Keratinocyte (primary cell): ENCODE measurements around the gene PLA2G2C. TPM values are rescaled to one million over a fixed set of nuclear protein-coding genes. Genes with fewer than 3 reads are reported as not detected.

ENCODE experiments used
- DNase-seq: peaks from one replicate; pipeline ENCODE4 v3.0.0-alpha.2; 2011; ENCODE audit warnings: low read depth, missing footprints, low spot score
- FAIRE-seq: peaks from 2 replicates; lab custom pipeline; 2011; peaks lifted over from hg19 to GRCh38; lab: Jason Lieb, UNC
- H2AFZ ChIP-seq: 2 replicates; pipeline ENCODE4 v1.6.0; 2012; ENCODE audit warnings: low read length, control low read depth, inconsistent platforms; ENCODE audit not compliant: control insufficient read depth
- H3K27ac ChIP-seq: 2 replicates; pipeline ENCODE4 v1.5.1; 2011; ENCODE audit warnings: low read length; ENCODE audit not compliant: control insufficient read depth, insufficient read depth
- H3K27me3 ChIP-seq: 3 replicates; pipeline ENCODE4 v1.6.0; 2011; ENCODE audit warnings: low read length; ENCODE audit not compliant: control insufficient read depth, insufficient read depth; ENCODE audit errors: extremely low read depth
- H3K36me3 ChIP-seq, 2 experiments: 2 replicates in 1 of 2; 3 replicates in 1 of 2; pipeline ENCODE4 v1.5.1; 2011; ENCODE audit warnings: low read length in 2 of 2, mild to moderate bottlenecking in 1 of 2; ENCODE audit not compliant: control insufficient read depth in 2 of 2, insufficient read depth in 2 of 2; ENCODE audit errors: extremely low read depth in 1 of 2
- H3K4me1 ChIP-seq: 3 replicates; pipeline ENCODE4 v1.5.1; 2011; ENCODE audit warnings: low read length; ENCODE audit not compliant: control insufficient read depth, insufficient read depth; ENCODE audit errors: extremely low read depth
- H3K4me2 ChIP-seq: 3 replicates; pipeline ENCODE4 v1.6.0; 2011; ENCODE audit warnings: low read depth, low read length; ENCODE audit not compliant: control insufficient read depth, insufficient read depth; ENCODE audit errors: extremely low read depth
- H3K4me3 ChIP-seq, 3 experiments: fragments of 200-600 bp in 1 of 3; sonication (generic) in 1 of 3; 2 replicates in 2 of 3; 3 replicates in 1 of 3; pipeline ENCODE4 v1.5.1; 2011 to 2016; ENCODE audit warnings: low read length in 3 of 3, mild to moderate bottlenecking in 3 of 3, control low read depth in 2 of 3, inconsistent platforms in 1 of 3, low read depth in 1 of 3, mixed read lengths in 1 of 3, mixed run types in 1 of 3, moderate library complexity in 1 of 3; ENCODE audit not compliant: control insufficient read depth in 2 of 3, insufficient read depth in 2 of 3; ENCODE audit errors: extremely low read depth in 1 of 3
- H3K79me2 ChIP-seq: 2 replicates; pipeline ENCODE4 v1.6.0; 2012; ENCODE audit warnings: low read length; ENCODE audit not compliant: control insufficient read depth, insufficient read depth
- H3K9ac ChIP-seq: 3 replicates; pipeline ENCODE4 v1.6.0; 2011; ENCODE audit warnings: low read length; ENCODE audit not compliant: control insufficient read depth, insufficient read depth; ENCODE audit errors: extremely low read depth
- H3K9me1 ChIP-seq: 3 replicates; pipeline ENCODE4 v1.6.0; 2011; ENCODE audit warnings: low read length; ENCODE audit not compliant: control insufficient read depth, insufficient read depth; ENCODE audit errors: extremely low read depth
- H3K9me3 ChIP-seq: 2 replicates; pipeline ENCODE4 v1.5.1; 2012; ENCODE audit warnings: low read depth, low read length; ENCODE audit not compliant: control insufficient read depth
- H4K20me1 ChIP-seq: 3 replicates; pipeline ENCODE4 v1.6.0; 2011; ENCODE audit warnings: low read length; ENCODE audit not compliant: control insufficient read depth, insufficient read depth; ENCODE audit errors: extremely low read depth
- EZH2 ChIP-seq: IDR thresholded peaks from one replicate; pipeline ENCODE4 v1.6.1; 2012; ENCODE audit warnings: inconsistent platforms, mild to moderate bottlenecking, low read length, moderate library complexity
- dilution Hi-C: fragments of 300-500 bp; cut with MboI; formaldehyde crosslinking; loops from one replicate; pipeline ENCODE4 v1.7.0; 2020; ENCODE audit warnings: low sequenced_read_pairs; ENCODE audit not compliant: extremely low pct_ligation_motif_present
- polyA plus RNA-seq, 5 experiments: library from polyadenylated mRNA; depleted of rRNA in 3 of 5; stranded (reverse) in 3 of 5; stranded (forward) in 1 of 5; unstranded in 1 of 5; fragments of >200 nt; gene quantifications; 1 replicate in 1 of 5; 2 replicates in 3 of 5; 3 replicates in 1 of 5; pipeline versions ENCODE4 v1.2.1 to v1.2.3, GENCODE V29; 2011 to 2012; ENCODE audit warnings: missing spikeins in 2 of 5, low read depth in 1 of 5, low replicate concordance in 1 of 5
- TF ChIP-seq, protein P1 (sequence below), 3 experiments: IDR thresholded peaks in 1 of 3; conservative IDR thresholded peaks in 1 of 3; optimal IDR thresholded peaks in 1 of 3; 2 replicates in 2 of 3; 3 replicates in 1 of 3; pipeline versions ENCODE3 to v1.5.1; 2011; ENCODE audit warnings: low read length in 3 of 3, mild to moderate bottlenecking in 3 of 3, moderate library complexity in 2 of 3, control low read depth in 1 of 3, inconsistent platforms in 1 of 3; ENCODE audit not compliant: insufficient read depth in 2 of 3; ENCODE audit errors: extremely low read depth in 1 of 3

Gene PLA2G2C
- polyA plus RNA-seq, 1 donor (not counting 4 experiments of a cell fraction or from before 2014, with no cell fraction given) = not detected

DNA sequence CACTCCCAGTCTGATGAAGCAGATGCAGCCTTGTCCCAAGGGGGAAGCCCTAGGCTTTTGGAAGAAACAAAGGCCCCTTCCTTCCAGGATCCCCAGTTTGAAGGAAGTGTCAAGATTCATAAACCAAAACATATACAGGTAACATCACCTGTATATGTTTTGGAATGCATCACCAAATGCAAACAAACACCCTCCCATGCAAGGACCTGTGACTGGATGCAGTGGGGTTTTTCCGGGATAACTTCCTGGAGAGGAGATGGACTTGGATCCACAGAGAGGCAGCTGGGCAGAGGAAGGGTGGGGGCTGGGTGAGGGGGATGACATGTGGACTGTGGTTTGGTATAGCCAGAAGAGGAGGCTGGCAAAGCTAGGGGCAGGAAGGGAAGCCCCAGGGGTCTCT, 48.7 kb downstream of the PLA2G2C start:
- FAIRE-seq (no peak), DNase-seq (no peak)
- H3K79me2 ChIP-seq = no peaks in the 10 kb centered on the region
- no peaks in the 10 kb centered on the region for H3K36me3 ChIP-seq
- no peak overlapping the region for H3K9ac ChIP-seq
- no peaks in the 10 kb centered on the region for H4K20me1 ChIP-seq
- no peak overlapping the region for H2AFZ ChIP-seq
- no peak overlapping the region for H3K4me3 ChIP-seq
- H3K4me2 ChIP-seq = no peak overlapping the region
- no peak overlapping the region for H3K27ac ChIP-seq
- TF ChIP-seq EZH2 = no peak
- TF ChIP-seq, protein P1, sequence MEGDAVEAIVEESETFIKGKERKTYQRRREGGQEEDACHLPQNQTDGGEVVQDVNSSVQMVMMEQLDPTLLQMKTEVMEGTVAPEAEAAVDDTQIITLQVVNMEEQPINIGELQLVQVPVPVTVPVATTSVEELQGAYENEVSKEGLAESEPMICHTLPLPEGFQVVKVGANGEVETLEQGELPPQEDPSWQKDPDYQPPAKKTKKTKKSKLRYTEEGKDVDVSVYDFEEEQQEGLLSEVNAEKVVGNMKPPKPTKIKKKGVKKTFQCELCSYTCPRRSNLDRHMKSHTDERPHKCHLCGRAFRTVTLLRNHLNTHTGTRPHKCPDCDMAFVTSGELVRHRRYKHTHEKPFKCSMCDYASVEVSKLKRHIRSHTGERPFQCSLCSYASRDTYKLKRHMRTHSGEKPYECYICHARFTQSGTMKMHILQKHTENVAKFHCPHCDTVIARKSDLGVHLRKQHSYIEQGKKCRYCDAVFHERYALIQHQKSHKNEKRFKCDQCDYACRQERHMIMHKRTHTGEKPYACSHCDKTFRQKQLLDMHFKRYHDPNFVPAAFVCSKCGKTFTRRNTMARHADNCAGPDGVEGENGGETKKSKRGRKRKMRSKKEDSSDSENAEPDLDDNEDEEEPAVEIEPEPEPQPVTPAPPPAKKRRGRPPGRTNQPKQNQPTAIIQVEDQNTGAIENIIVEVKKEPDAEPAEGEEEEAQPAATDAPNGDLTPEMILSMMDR (optimal IDR thresholded peaks at IDR 0.05 in 1 of 3, IDR thresholded peaks at IDR 0.05 in 1 of 3, conservative IDR thresholded peaks at IDR 0.05 in 1 of 3; ENCODE audit: extremely low read depth in 1 of 3, insufficient read depth in 2 of 3, low read length in 3 of 3) = no peak
- no peaks in the 10 kb centered on the region for H3K27me3 ChIP-seq
- H3K9me3 ChIP-seq = no peaks in the 10 kb centered on the region
- H3K4me1 ChIP-seq = peaks cover 7% of the 10 kb centered on the region
- H3K9me1 ChIP-seq = no peaks in the 10 kb centered on the region
- dilution Hi-C loops = no loop called here

- Histone ChIP-seq H3K9me1 (no peaks in the 10 kb centered on the region), H2AFZ (no peak overlapping the region), H3K27me3 (no peaks in the 10 kb centered on the region), H3K9me3 (no peaks in the 10 kb centered on the region), H3K79me2 (no peaks in the 10 kb centered on the region), H3K9ac (no peak overlapping the region), H3K27ac (no peak overlapping the region), H4K20me1 (no peaks in the 10 kb centered on the region), H3K36me3 (no peaks in the 10 kb centered on the region), H3K4me2 (peak overlapping the region; percentile 31), H3K4me1 (peaks cover 7% of the 10 kb centered on the region), H3K4me3 (no peak overlapping the region)
- FAIRE-seq (no peak), DNase-seq (no peak)
- TF ChIP-seq, protein P1 (optimal IDR thresholded peaks at IDR 0.05 in 1 of 3, IDR thresholded peaks at IDR 0.05 in 1 of 3, conservative IDR thresholded peaks at IDR 0.05 in 1 of 3; ENCODE audit: extremely low read depth in 1 of 3, insufficient read depth in 2 of 3, low read length in 3 of 3) = no peak
- TF ChIP-seq EZH2 = no peak
- dilution Hi-C loops = no loop called here
Observed at GRCh38 chr1:20137055-20137454, 49.3 kb downstream of the PLA2G2C start.
